CD4-positive, alpha-beta T cell (primary cell): ENCODE data around the gene GRID1. TPM values are rescaled to one million over a fixed set of nuclear protein-coding genes. Genes with fewer than 3 reads are reported as not detected.

ENCODE experiments used
- ATAC-seq: fragments of 200-7000 bp; cut with Tn5 transposase; one replicate; pipeline ENCODE4 v1.10.0; 2022; ENCODE audit warnings: mild to moderate bottlenecking; ENCODE audit not compliant: poor library complexity
- CTCF ChIA-PET: fragments of 350-600 bp; sonication (Branson Sonifier 250); formaldehyde crosslinking; loops from one replicate; lab custom pipeline; 2021; ENCODE audit warnings: antibody characterized with exemption, inconsistent platforms; lab: Charles Lee
- POLR2A ChIA-PET: fragments of 350-600 bp; sonication (Branson Sonifier 250); formaldehyde crosslinking; loops from one replicate; lab custom pipeline; 2021; ENCODE audit warnings: antibody characterized with exemption, inconsistent platforms; lab: Charles Lee
- DNase-seq, 14 experiments: peaks; one replicate each; pipeline ENCODE4 v3.0.0-alpha.2; 2013 to 2020; ENCODE audit warnings: mixed read lengths in 2 of 14
- H3K27ac ChIP-seq, 2 donors: one replicate each; pipeline versions ENCODE4 v1.5.1 to v1.7.0; 2013; ENCODE audit warnings: low read length in 2 of 2, low read depth in 1 of 2, mild to moderate bottlenecking in 1 of 2
- H3K27me3 ChIP-seq, 2 experiments: 1 replicate in 1 of 2; 2 replicates in 1 of 2; pipeline versions ENCODE4 v1.6.1 to v1.7.0; 2013; ENCODE audit warnings: low read length in 2 of 2, control low read depth in 1 of 2, mild to moderate bottlenecking in 1 of 2, moderate library complexity in 1 of 2; ENCODE audit not compliant: insufficient read depth in 2 of 2, control insufficient read depth in 1 of 2
- H3K36me3 ChIP-seq: one replicate; pipeline ENCODE4 v1.6.1; 2013; ENCODE audit warnings: low read length, control low read depth; ENCODE audit not compliant: insufficient read depth
- H3K4me1 ChIP-seq: one replicate; pipeline ENCODE4 v1.6.1; 2013; ENCODE audit warnings: low read length, control low read depth; ENCODE audit not compliant: insufficient read depth
- H3K4me3 ChIP-seq: one replicate; pipeline ENCODE4 v1.5.1; 2013; ENCODE audit warnings: mild to moderate bottlenecking, low read length, moderate library complexity
- H3K9me3 ChIP-seq, 2 experiments: 1 replicate in 1 of 2; 2 replicates in 1 of 2; pipeline versions ENCODE4 v1.6.1 to v1.7.0; 2013; ENCODE audit warnings: low read length in 2 of 2, mild to moderate bottlenecking in 2 of 2, control low read depth in 1 of 2, moderate library complexity in 1 of 2; ENCODE audit not compliant: control insufficient read depth in 1 of 2, insufficient read depth in 1 of 2
- H3K27ac Mint-ChIP-seq: one replicate; pipeline ENCODE4 v1.8.0; 2020; ENCODE audit warnings: mixed read lengths
- H3K27me3 Mint-ChIP-seq: one replicate; pipeline ENCODE4 v1.8.0; 2021; ENCODE audit warnings: mixed read lengths
- H3K36me3 Mint-ChIP-seq: one replicate; pipeline ENCODE4 v1.8.0; 2021; ENCODE audit warnings: low read depth, mixed read lengths
- H3K4me1 Mint-ChIP-seq: one replicate; pipeline ENCODE4 v1.8.0; 2021; ENCODE audit warnings: low read depth, mixed read lengths
- H3K4me3 Mint-ChIP-seq: one replicate; pipeline ENCODE4 v1.8.0; 2020; ENCODE audit warnings: mild to moderate bottlenecking, mixed read lengths
- H3K9me3 Mint-ChIP-seq: one replicate; pipeline ENCODE4 v1.8.0; 2020; ENCODE audit warnings: mixed read lengths
- CTCF ChIP-seq: fragments of 200-600 bp; IDR thresholded peaks from one replicate; pipeline ENCODE4 v1.8.0; 2022; ENCODE audit warnings: antibody characterized with exemption, mild to moderate bottlenecking
- intact Hi-C, 2 experiments: fragments of 100-400 bp; cut with DNase I in 1 of 2; cut with micrococcal nuclease in 1 of 2; formaldehyde crosslinking; loops; one replicate each; pipeline versions ENCODE4 v1.15.1 to v1.9.0; 2023 to 2025; cut with DNase I, micrococcal nuclease
- total RNA-seq, 174 experiments: library from RNA in 2 of 174; stranded (reverse) in 2 of 174; gene quantifications; one replicate each; pipeline ENCODE4 v1.2.3 and lab custom pipeline; 2021 to 2026

The GRID1 gene
- total RNA-seq, 2 experiments from 2014 or later: not detected

- no peaks in the 10 kb centered on the region for H3K4me1 ChIP-seq
- H3K4me3 ChIP-seq: no peak overlapping the region
- H3K9me3 ChIP-seq: peaks cover 0 to 9% of the 10 kb centered on the region in 2 experiments
- ChIA-PET CTCF (no interaction called here), POLR2A (interaction anchor here (0.7 kb wide), 1 partner anchor 1194 kb away, joined by 3 read pairs; no protein-coding TSS in a partner anchor)
- Mint-ChIP-seq H3K9me3 (peaks cover 2% of the 10 kb centered on the region), H3K27ac (no peak overlapping the region), H3K36me3 (no peaks in the 10 kb centered on the region), H3K27me3 (peaks cover 45% of the 10 kb centered on the region), H3K4me3 (no peak overlapping the region), H3K4me1 (no peaks in the 10 kb centered on the region)
- ATAC-seq: no peak
- no peak for DNase-seq
- intact Hi-C loops: no loop called here
- H3K27ac ChIP-seq: no peak overlapping the region
- H3K36me3 ChIP-seq: no peaks in the 10 kb centered on the region
- TF ChIP-seq CTCF: no peak
- H3K27me3 ChIP-seq: peaks cover 3 to 6% of the 10 kb centered on the region in 2 experiments
These were observed 405.5 kb downstream of the GRID1 start for GRCh38 chr10:85961073-85961472.

GRCh38 chr10:85959239-85959638 is 407.4 kb downstream of the GRID1 start:
- Histone ChIP-seq H3K27ac (no peak overlapping the region), H3K36me3 (no peaks in the 10 kb centered on the region), H3K4me1 (no peaks in the 10 kb centered on the region), H3K27me3 (peaks cover 2 to 3% of the 10 kb centered on the region in 2 experiments), H3K4me3 (no peak overlapping the region), H3K9me3 (peaks cover 0 to 9% of the 10 kb centered on the region in 2 experiments)
- no peaks in the 10 kb centered on the region for H3K4me1 Mint-ChIP-seq
- no peak for TF ChIP-seq CTCF
- intact Hi-C loops: no loop called here
- DNase-seq (no peak), ATAC-seq (no peak)
- no peak overlapping the region for H3K27ac Mint-ChIP-seq
- ChIA-PET CTCF (no interaction called here), POLR2A (no interaction called here)
- no peaks in the 10 kb centered on the region for H3K36me3 Mint-ChIP-seq
- no peak overlapping the region for H3K4me3 Mint-ChIP-seq
- H3K9me3 Mint-ChIP-seq: peaks cover 2% of the 10 kb centered on the region
- peaks cover 34% of the 10 kb centered on the region for H3K27me3 Mint-ChIP-seq

GRCh38 chr10:85950921-85951320 is 415.7 kb downstream of the GRID1 start:
- peaks cover 16% of the 10 kb centered on the region for H3K27me3 Mint-ChIP-seq
- no peaks in the 10 kb centered on the region for H3K36me3 Mint-ChIP-seq
- H3K4me1 ChIP-seq: no peaks in the 10 kb centered on the region
- no peaks in the 10 kb centered on the region for H3K9me3 Mint-ChIP-seq
- H3K4me3 Mint-ChIP-seq: no peak overlapping the region
- H3K27ac ChIP-seq: no peak overlapping the region
- H3K9me3 ChIP-seq: peaks cover 0 to 5% of the 10 kb centered on the region in 2 experiments
- H3K27ac Mint-ChIP-seq: no peak overlapping the region
- H3K4me3 ChIP-seq: no peak overlapping the region
- POLR2A ChIA-PET: no interaction called here
- intact Hi-C loops: no loop called here
- TF ChIP-seq CTCF: no peak
- H3K27me3 ChIP-seq: peaks cover 0 to 11% of the 10 kb centered on the region in 2 experiments
- H3K36me3 ChIP-seq: no peaks in the 10 kb centered on the region
- ATAC-seq (no peak), DNase-seq (no peak)
- H3K4me1 Mint-ChIP-seq: no peaks in the 10 kb centered on the region
- CTCF ChIA-PET: no interaction called here
